ENCODE results near the gene NONO. TPM values are rescaled to one million over a fixed set of nuclear protein-coding genes. Genes with fewer than 3 reads are reported as not detected.

The NONO gene
- total RNA-seq, 4 donors from 2014 or later, result 221 to 281 (median 255) TPM

GRCh38 chrX:71244359-71245128 is 38.9 kb upstream of the NONO start:
- no peak overlapping the region for H3K27ac ChIP-seq
- no peak overlapping the region for H3K4me3 ChIP-seq (replicated peaks in 1 of 3)
- H3K9me3 ChIP-seq, result no peaks in the 10 kb centered on the region
- no peaks in the 10 kb centered on the region for H3K4me1 ChIP-seq
- no peaks in the 10 kb centered on the region for H3K27me3 ChIP-seq
- intact Hi-C loops (cut with DNase I), result no loop called here
- H3K36me3 ChIP-seq, result peaks cover 16 to 52% of the 10 kb centered on the region in 2 donors
- TF ChIP-seq CTCF (IDR thresholded peaks at IDR 0.05) (no peak), POLR2A (IDR thresholded peaks at IDR 0.05) (no peak)
- 96 to 97% methylated on average over 8 to 9 of the region's 9 CpGs for WGBS, 2 donors
- DNase-seq, result no peak

GRCh38 chrX:71245159-71245558 is 38.3 kb upstream of the NONO start:
- TF ChIP-seq POLR2A (IDR thresholded peaks at IDR 0.05) (no peak), CTCF (IDR thresholded peaks at IDR 0.05) (no peak)
- no peaks in the 10 kb centered on the region for H3K9me3 ChIP-seq
- H3K27me3 ChIP-seq, result no peaks in the 10 kb centered on the region
- intact Hi-C loops (cut with DNase I), result no loop called here
- H3K4me1 ChIP-seq, result no peaks in the 10 kb centered on the region
- no peak for DNase-seq
- peaks cover 20 to 55% of the 10 kb centered on the region in 2 donors for H3K36me3 ChIP-seq
- H3K4me3 ChIP-seq (replicated peaks in 1 of 3), result no peak overlapping the region
- 67 to 83% methylated on average over 1 to 2 of the region's 2 CpGs for WGBS, 2 donors
- H3K27ac ChIP-seq, result no peak overlapping the region

- DNase-seq, result peak; percentile 62 to 63
- 34 to 50% methylated on average over 7 to 9 of the region's 9 CpGs for WGBS, 2 donors
- intact Hi-C loops (cut with DNase I), result no loop called here
- H3K4me1 ChIP-seq, result peaks cover 9 to 15% of the 10 kb centered on the region in 2 donors
- no peak overlapping the region for H3K4me3 ChIP-seq (replicated peaks in 1 of 3)
- H3K27me3 ChIP-seq, result no peaks in the 10 kb centered on the region
- no peak for TF ChIP-seq POLR2A (IDR thresholded peaks at IDR 0.05)
- H3K36me3 ChIP-seq, result peaks cover 14 to 29% of the 10 kb centered on the region in 2 donors
- no peak overlapping the region for H3K27ac ChIP-seq
- H3K9me3 ChIP-seq, result no peaks in the 10 kb centered on the region
These were observed 32.6 kb upstream of the NONO start for GRCh38 chrX:71250841-71251240.

- Histone ChIP-seq H3K4me3 (replicated peaks in 1 of 3) (no peak overlapping the region), H3K4me1 (peaks cover 9 to 15% of the 10 kb centered on the region in 2 donors), H3K27me3 (no peaks in the 10 kb centered on the region), H3K9me3 (no peaks in the 10 kb centered on the region), H3K27ac (no peak overlapping the region), H3K36me3 (peaks cover 14 to 24% of the 10 kb centered on the region in 2 donors)
- TF ChIP-seq CTCF (IDR thresholded peaks at IDR 0.05), result no peak
- TF ChIP-seq POLR2A (IDR thresholded peaks at IDR 0.05), result no peak
- peak; percentile 9 to 27 for DNase-seq
- WGBS, 2 donors, result 0 to 17% methylated on average over 1 to 4 of the region's 8 CpGs
- intact Hi-C loops (cut with DNase I), result no loop called here
These were observed 31.9 kb upstream of the NONO start for GRCh38 chrX:71251466-71251973.

- Histone ChIP-seq H3K4me3 (replicated peaks in 1 of 3) (no peak overlapping the region), H3K27ac (no peak overlapping the region), H3K9me3 (no peaks in the 10 kb centered on the region), H3K27me3 (no peaks in the 10 kb centered on the region), H3K36me3 (peaks cover 14 to 17% of the 10 kb centered on the region in 2 donors), H3K4me1 (peaks cover 9 to 15% of the 10 kb centered on the region in 2 donors)
- no peak for DNase-seq
- intact Hi-C loops (cut with DNase I), result no loop called here
- WGBS, 2 donors, result 67 to 76% methylated on average over 2 of the region's 2 CpGs
- no peak for TF ChIP-seq POLR2A (IDR thresholded peaks at IDR 0.05)
- TF ChIP-seq CTCF (IDR thresholded peaks at IDR 0.05), result no peak
These were observed 31.2 kb upstream of the NONO start for GRCh38 chrX:71252221-71252620.

Measured in thyroid gland (tissue), 4 donors.